MM.1S (cell line): ENCODE measurements around the gene SPTBN1.

Source experiments
- DNase-seq: peaks from one replicate; pipeline ENCODE4 v3.0.0-alpha.2; 2015
- H2AFZ ChIP-seq: fragments of 300-600 bp; sonication (generic); 2 replicates; pipeline ENCODE4 v1.6.0; 2016; ENCODE audit warnings: antibody characterized with exemption, low read length
- H3F3A ChIP-seq: fragments of 300-600 bp; sonication (generic); 2 replicates; pipeline ENCODE4 v1.6.1; 2016; ENCODE audit warnings: mild to moderate bottlenecking, antibody characterized with exemption, low read length, moderate library complexity, mixed read lengths; ENCODE audit not compliant: insufficient read depth
- H3K27ac ChIP-seq: fragments of 300-600 bp; sonication (generic); 2 replicates; pipeline ENCODE4 v1.5.1; 2016; ENCODE audit warnings: mild to moderate bottlenecking, low read length
- H3K27me3 ChIP-seq: fragments of 300-600 bp; sonication (generic); replicated peaks from 2 replicates; pipeline ENCODE4 v1.6.0; 2016; ENCODE audit warnings: low read length; ENCODE audit not compliant: insufficient read depth
- H3K36me3 ChIP-seq: fragments of 300-600 bp; sonication (generic); replicated peaks from 2 replicates; pipeline ENCODE4 v1.6.1; 2016; ENCODE audit warnings: mild to moderate bottlenecking, low read length, mixed read lengths; ENCODE audit not compliant: insufficient read depth
- H3K4me1 ChIP-seq: fragments of 300-600 bp; sonication (generic); 2 replicates; pipeline ENCODE4 v1.6.1; 2016; ENCODE audit warnings: low read length, mixed read lengths
- H3K4me2 ChIP-seq: fragments of 300-600 bp; sonication (generic); 2 replicates; pipeline ENCODE4 v1.6.0; 2016; ENCODE audit warnings: low read depth, low read length
- H3K4me3 ChIP-seq: fragments of 300-600 bp; sonication (generic); 2 replicates; pipeline ENCODE4 v1.5.1; 2016; ENCODE audit warnings: low read length, mixed read lengths
- H3K79me2 ChIP-seq: fragments of 300-600 bp; sonication (generic); 2 replicates; pipeline ENCODE4 v1.6.1; 2016; ENCODE audit warnings: mixed run types, low read length, mixed read lengths
- H3K9ac ChIP-seq: fragments of 300-600 bp; sonication (generic); 2 replicates; pipeline ENCODE4 v1.6.1; 2016; ENCODE audit warnings: low read length, mixed read lengths
- H3K9me2 ChIP-seq: fragments of 300-600 bp; sonication (generic); replicated peaks from 2 replicates; pipeline ENCODE4 v1.6.1; 2016; ENCODE audit warnings: mild to moderate bottlenecking, low read length, mixed read lengths; ENCODE audit not compliant: insufficient read depth
- H3K9me3 ChIP-seq: fragments of 300-600 bp; sonication (generic); replicated peaks from 2 replicates; pipeline ENCODE4 v1.6.1; 2016; ENCODE audit warnings: mild to moderate bottlenecking, low read length, mixed read lengths; ENCODE audit not compliant: insufficient read depth
- H4K20me1 ChIP-seq: fragments of 300-600 bp; sonication (generic); 2 replicates; pipeline ENCODE4 v1.6.1; 2016; ENCODE audit warnings: mild to moderate bottlenecking, low read length, moderate library complexity, mixed read lengths; ENCODE audit not compliant: insufficient read depth
- CTCF ChIP-seq: fragments of 300-600 bp; sonication (generic); IDR thresholded peaks from 2 replicates; pipeline ENCODE4 v1.5.1; 2016; ENCODE audit warnings: antibody characterized with exemption, low read length, mixed read lengths
- EZH2 ChIP-seq: fragments of 300-600 bp; sonication (generic); optimal IDR thresholded peaks from 2 replicates; pipeline ENCODE3; 2017; ENCODE audit warnings: low read depth, mild to moderate bottlenecking, antibody characterized with exemption, low read length, mixed read lengths
- EZH2phosphoT487 ChIP-seq: fragments of 300-600 bp; sonication (generic); IDR thresholded peaks from 2 replicates; pipeline ENCODE4 v1.6.1; 2018; ENCODE audit warnings: antibody characterized with exemption, low read length

The SPTBN1 gene

GRCh38 chr2:54626884-54627283, 170.8 kb downstream of the SPTBN1 start:
- no peaks in the 10 kb centered on the region for H3K9me2 ChIP-seq
- TF ChIP-seq EZH2phosphoT487: no peak
- TF ChIP-seq EZH2: no peak
- no peak for TF ChIP-seq CTCF
- peaks cover 93% of the 10 kb centered on the region for H3K79me2 ChIP-seq
- H3K4me2 ChIP-seq: no peak overlapping the region
- no peaks in the 10 kb centered on the region for H4K20me1 ChIP-seq
- peaks cover 5% of the 10 kb centered on the region; the same call in 1 of the 2 replicates for H3F3A ChIP-seq
- no peak overlapping the region for H3K9ac ChIP-seq
- H3K27me3 ChIP-seq: no peaks in the 10 kb centered on the region
- no peak for DNase-seq
- H3K9me3 ChIP-seq: no peaks in the 10 kb centered on the region
- H3K4me1 ChIP-seq: 0 out of 2 replicates have a peak, but pooled peaks cover 9% of the 10 kb centered on the region
- no peak overlapping the region for H3K27ac ChIP-seq
- H3K4me3 ChIP-seq: no peak overlapping the region
- H3K36me3 ChIP-seq: peaks cover 65% of the 10 kb centered on the region
- H2AFZ ChIP-seq: no peak overlapping the region

GRCh38 chr2:54627973-54628372, 171.8 kb downstream of the SPTBN1 start:
- Histone ChIP-seq H3K9ac (no peak overlapping the region), H3K9me2 (no peaks in the 10 kb centered on the region), H3K79me2 (peaks cover 93% of the 10 kb centered on the region), H3K9me3 (no peaks in the 10 kb centered on the region), H3F3A (peaks cover 7% of the 10 kb centered on the region), H3K4me2 (no peak overlapping the region), H4K20me1 (no peaks in the 10 kb centered on the region), H3K36me3 (peaks cover 55% of the 10 kb centered on the region), H2AFZ (no peak overlapping the region), H3K27me3 (no peaks in the 10 kb centered on the region), H3K4me1 (peaks cover 19% of the 10 kb centered on the region), H3K4me3 (no peak overlapping the region), H3K27ac (no peak overlapping the region)
- TF ChIP-seq CTCF (no peak), EZH2phosphoT487 (no peak)
- no peak for DNase-seq

GRCh38 chr2:54628418-54628817, 172.3 kb downstream of the SPTBN1 start:
- Histone ChIP-seq H4K20me1 (no peaks in the 10 kb centered on the region), H3K4me3 (no peak overlapping the region), H3K36me3 (peaks cover 50% of the 10 kb centered on the region), H3K9me2 (no peaks in the 10 kb centered on the region), H3F3A (peaks cover 12% of the 10 kb centered on the region), H3K4me1 (peaks cover 23% of the 10 kb centered on the region), H3K79me2 (peaks cover 91% of the 10 kb centered on the region), H3K9me3 (no peaks in the 10 kb centered on the region), H3K4me2 (no peak overlapping the region), H3K27ac (no peak overlapping the region), H3K27me3 (no peaks in the 10 kb centered on the region), H3K9ac (no peak overlapping the region), H2AFZ (no peak overlapping the region)
- no peak for TF ChIP-seq CTCF
- DNase-seq: no peak
